GM23338 (cell line): ENCODE results near the gene RPN2. TPM values are rescaled to one million over a fixed set of nuclear protein-coding genes. Genes with fewer than 3 reads are reported as not detected.

Experiments used
- ATAC-seq: fragments of 200-7000 bp; cut with Tn5 transposase; 3 replicates; pipeline ENCODE4 v1.9.1; 2020
- DNase-seq: peaks from one replicate; pipeline ENCODE4 v3.0.0-alpha.2; 2015; ENCODE audit warnings: low spot score
- H2AFZ ChIP-seq: fragments of 200-600 bp; sonication (generic); 2 replicates; pipeline ENCODE4 v1.8.0; 2016; ENCODE audit warnings: antibody characterized with exemption, mild to moderate bottlenecking, moderate library complexity
- H3F3A ChIP-seq: fragments of 200-600 bp; sonication (generic); replicated peaks from 2 replicates; pipeline ENCODE4 v1.8.0; 2017; ENCODE audit warnings: antibody characterized with exemption, mixed run types, low read depth
- H3K27ac ChIP-seq: fragments of 200-600 bp; sonication (generic); 2 replicates; pipeline ENCODE4 v1.6.1; 2016; ENCODE audit warnings: low read depth
- H3K27me3 ChIP-seq: fragments of 200-600 bp; sonication (generic); 2 replicates; pipeline ENCODE4 v1.8.0; 2016; ENCODE audit warnings: mild to moderate bottlenecking, mixed run types, moderate library complexity; ENCODE audit not compliant: insufficient read depth
- H3K36me3 ChIP-seq: fragments of 200-600 bp; sonication (generic); 2 replicates; pipeline ENCODE4 v1.8.0; 2016; ENCODE audit warnings: mild to moderate bottlenecking; ENCODE audit not compliant: insufficient read depth
- H3K4me1 ChIP-seq: fragments of 200-600 bp; sonication (generic); 2 replicates; pipeline ENCODE4 v1.8.0; 2016; ENCODE audit warnings: mild to moderate bottlenecking, moderate library complexity; ENCODE audit not compliant: insufficient read depth
- H3K4me2 ChIP-seq: fragments of 200-600 bp; sonication (generic); 2 replicates; pipeline ENCODE4 v1.7.1; 2017; ENCODE audit warnings: mixed run types
- H3K4me3 ChIP-seq: fragments of 200-600 bp; sonication (generic); 2 replicates; pipeline ENCODE4 v1.6.1; 2016; ENCODE audit warnings: mixed run types
- H3K79me2 ChIP-seq: fragments of 200-600 bp; sonication (generic); replicated peaks from 2 replicates; pipeline ENCODE4 v1.8.0; 2017; ENCODE audit warnings: mild to moderate bottlenecking; ENCODE audit not compliant: insufficient read depth
- H3K9me2 ChIP-seq: fragments of 200-600 bp; sonication (generic); 2 replicates; pipeline ENCODE4 v1.8.0; 2017; ENCODE audit not compliant: insufficient read depth
- H4K20me1 ChIP-seq: fragments of 200-600 bp; sonication (generic); replicated peaks from 2 replicates; pipeline ENCODE4 v1.8.0; 2017; ENCODE audit warnings: mild to moderate bottlenecking; ENCODE audit not compliant: insufficient read depth
- H3K27ac Mint-ChIP-seq: 2 replicates; pipeline ENCODE4 v1.8.0; 2020; ENCODE audit warnings: inconsistent platforms, mild to moderate bottlenecking, moderate library complexity, mixed read lengths
- H3K27me3 Mint-ChIP-seq: 3 replicates; pipeline ENCODE4 v1.8.0; 2022; ENCODE audit warnings: low read depth, mild to moderate bottlenecking, moderate library complexity, mixed read lengths, inconsistent platforms; ENCODE audit not compliant: insufficient read depth, poor library complexity
- H3K36me3 Mint-ChIP-seq: 3 replicates; pipeline ENCODE4 v1.8.0; 2021; ENCODE audit warnings: low read depth, mild to moderate bottlenecking, inconsistent platforms, moderate library complexity, mixed read lengths
- H3K4me1 Mint-ChIP-seq: 3 replicates; pipeline ENCODE4 v1.8.0; 2020; ENCODE audit warnings: mild to moderate bottlenecking, inconsistent platforms, mixed read lengths
- H3K4me3 Mint-ChIP-seq: 3 replicates; pipeline ENCODE4 v1.8.0; 2021; ENCODE audit warnings: moderate library complexity, mild to moderate bottlenecking, inconsistent platforms, mixed read lengths
- H3K9me3 Mint-ChIP-seq: 3 replicates; pipeline ENCODE4 v1.8.0; 2020; ENCODE audit warnings: moderate library complexity, mild to moderate bottlenecking, inconsistent platforms, mixed read lengths
- CREB1 ChIP-seq: fragments of 250-450 bp; sonication (Bioruptor Pico); IDR thresholded peaks from 2 replicates; pipeline ENCODE4 v1.5.0; 2020; ENCODE audit warnings: low read depth, mild to moderate bottlenecking, moderate library complexity
- CTCF ChIP-seq, 2 experiments: fragments of 200-600 bp in 1 of 2; sonication (generic) in 1 of 2; conservative IDR thresholded peaks; 2 replicates each; pipeline versions ENCODE4 v1.5.1 to v1.6.1; 2016 to 2017; ENCODE audit warnings: antibody characterized with exemption in 2 of 2, low read depth in 2 of 2, mild to moderate bottlenecking in 2 of 2, moderate library complexity in 1 of 2
- ETS1 ChIP-seq: IDR thresholded peaks from 2 replicates; pipeline ENCODE4 v1.6.1; 2016; ENCODE audit warnings: antibody characterized with exemption
- EZH2 ChIP-seq: fragments of 200-600 bp; sonication (generic); IDR thresholded peaks from one replicate; pipeline ENCODE4 v1.8.0; 2017; ENCODE audit warnings: antibody characterized with exemption, mild to moderate bottlenecking, low read depth; ENCODE audit not compliant: unreplicated experiment
- EZH2phosphoT487 ChIP-seq: fragments of 200-600 bp; sonication (generic); IDR thresholded peaks from one replicate; pipeline ENCODE4 v1.8.1; 2018; ENCODE audit warnings: antibody characterized with exemption; ENCODE audit not compliant: unreplicated experiment
- JUNB ChIP-seq: IDR thresholded peaks from one replicate; pipeline ENCODE4 v1.6.1; 2016; ENCODE audit warnings: antibody characterized with exemption; ENCODE audit not compliant: unreplicated experiment
- NANOG ChIP-seq: IDR thresholded peaks from 2 replicates; pipeline ENCODE4 v1.6.1; 2016; ENCODE audit warnings: antibody characterized with exemption, borderline replicate concordance
- POLR2AphosphoS5 ChIP-seq: IDR thresholded peaks from 2 replicates; pipeline ENCODE4 v1.6.1; 2016; ENCODE audit warnings: antibody characterized with exemption, low read depth
- REST ChIP-seq: IDR thresholded peaks from one replicate; pipeline ENCODE4 v1.6.1; 2018; ENCODE audit warnings: antibody characterized with exemption; ENCODE audit not compliant: unreplicated experiment
- STAT1 ChIP-seq: IDR thresholded peaks from one replicate; pipeline ENCODE4 v1.6.1; 2016; ENCODE audit warnings: antibody characterized with exemption; ENCODE audit not compliant: unreplicated experiment
- ZNF114 ChIP-seq: fragments of 250-450 bp; sonication (Bioruptor Pico); IDR thresholded peaks from 2 replicates; pipeline ENCODE4 v1.5.0; 2020; ENCODE audit warnings: mild to moderate bottlenecking, moderate library complexity
- ZNF331 ChIP-seq: fragments of 250-450 bp; sonication (Bioruptor Pico); IDR thresholded peaks from 2 replicates; pipeline ENCODE4 v1.5.0; 2020; ENCODE audit warnings: low read depth, mild to moderate bottlenecking, moderate library complexity
- ZNF462 ChIP-seq: fragments of 250-450 bp; sonication (Bioruptor Pico); IDR thresholded peaks from 2 replicates; pipeline ENCODE4 v1.5.0; 2020; ENCODE audit warnings: mild to moderate bottlenecking, moderate library complexity
- polyA plus RNA-seq: library from polyadenylated mRNA; unstranded; fragments of >200 nt; fragmentation: Nextera tagmentation; extraction: Ambion mirVana; gene quantifications from 2 replicates; pipeline ENCODE4 v1.2.1, GENCODE V29; 2016
- total RNA-seq: library from RNA; depleted of rRNA; stranded (reverse); fragments of >200 nt; shearing (Covaris generic); gene quantifications from 2 replicates; pipeline ENCODE4 v1.2.3, GENCODE V29; 2014

Gene RPN2
- total and polyA plus RNA-seq, 2 experiments from 2014 or later: 244 to 302 TPM

GRCh38 chr20:37147250-37147649 lies 31.9 kb upstream of the RPN2 start:
- Histone ChIP-seq H2AFZ (no peak overlapping the region; the same call in 1 of the 2 replicates), H3K4me3 (no peak overlapping the region), H4K20me1 (no peaks in the 10 kb centered on the region), H3K36me3 (no peaks in the 10 kb centered on the region), H3K9me2 (no peaks in the 10 kb centered on the region), H3K4me1 (no peaks in the 10 kb centered on the region), H3K27ac (no peak overlapping the region), H3F3A (no peaks in the 10 kb centered on the region), H3K4me2 (no peak overlapping the region), H3K79me2 (no peaks in the 10 kb centered on the region), H3K27me3 (no peaks in the 10 kb centered on the region)
- Mint-ChIP-seq H3K27me3 (peaks cover 5% of the 10 kb centered on the region), H3K9me3 (peaks cover 12% of the 10 kb centered on the region), H3K36me3 (peaks cover 3% of the 10 kb centered on the region; the same call in 1 of the 3 replicates), H3K27ac (no peak overlapping the region), H3K4me3 (no peak overlapping the region), H3K4me1 (no peaks in the 10 kb centered on the region)
- TF ChIP-seq CTCF (conservative IDR thresholded peaks at IDR 0.05; ENCODE audit: low read depth in 2 of 2) (no peak), ZNF462 (CRISPR knock-in tag) (no peak), POLR2AphosphoS5 (no peak), EZH2 (no peak), JUNB (no peak), ZNF114 (CRISPR knock-in tag) (no peak), NANOG (no peak), REST (no peak), EZH2phosphoT487 (no peak), ETS1 (no peak), CREB1 (no peak), ZNF331 (no peak), STAT1 (no peak)
- no peak for ATAC-seq
- no peak for DNase-seq
